ENCODE results near the gene RNF11. TPM values are rescaled to one million over a fixed set of nuclear protein-coding genes. Genes with fewer than 3 reads are reported as not detected.
"Not testable (repeated sequence)": the region's sequence is repeated elsewhere in the genome, so short reads cannot be mapped to it uniquely, and the experiment has no call there.

Gene RNF11
- total RNA-seq, 1 experiment from 2014 or later = 67.5 TPM

- no peak for DNase-seq (ENCODE audit: low spot score)
- Histone ChIP-seq H3K36me3 (ENCODE audit: insufficient read depth, low read length, poor library complexity, severe bottlenecking) (no peaks in the 10 kb centered on the region), H3K27me3 (replicated peaks; ENCODE audit: insufficient read depth, low read depth, low read length, poor library complexity) (no peaks in the 10 kb centered on the region), H3K4me3 (ENCODE audit: low read depth, low read length, poor library complexity, severe bottlenecking) (no peak overlapping the region), H3K4me1 (ENCODE audit: insufficient read depth, low read length, poor library complexity, severe bottlenecking) (no peaks in the 10 kb centered on the region), H3K27ac (ENCODE audit: low read depth, low read length, poor library complexity, severe bottlenecking) (no peak overlapping the region), H3K9me3 (ENCODE audit: low read depth, low read length, poor library complexity, severe bottlenecking) (no peaks in the 10 kb centered on the region)
- CTCF ChIA-PET = no interaction called here
- intact Hi-C loops (cut with micrococcal nuclease; ENCODE audit: unreplicated experiment) = no loop called here
- TF ChIP-seq EZH2 (IDR thresholded peaks at IDR 0.05; ENCODE audit: borderline replicate concordance, low read depth, low read length, poor library complexity, severe bottlenecking) = no peak
- no peak for TF ChIP-seq CTCF (conservative IDR thresholded peaks at IDR 0.05; ENCODE audit: low read depth, low read length)
- POLR2A ChIA-PET (ENCODE audit: low non-redundant PET) = interaction anchor here (0.7 kb wide), 1 partner anchor 1125 kb away, joined by 6 read pairs; no protein-coding TSS in a partner anchor
- no TSS peak for BruUV-seq (replicated peaks)
Measured at GRCh38 chr1:51224255-51224654, 11.8 kb upstream of the RNF11 start.

GRCh38 chr1:51227231-51227960 is 8.7 kb upstream of the RNF11 start:
- POLR2A ChIA-PET (ENCODE audit: low non-redundant PET); intact Hi-C loops (cut with micrococcal nuclease; ENCODE audit: unreplicated experiment): not testable (repeated sequence)

GRCh38 chr1:51228471-51228870 is 7.6 kb upstream of the RNF11 start:
- H3K27me3 ChIP-seq (replicated peaks; ENCODE audit: insufficient read depth, low read depth, low read length, poor library complexity); H3K27ac ChIP-seq (ENCODE audit: low read depth, low read length, poor library complexity, severe bottlenecking); BruUV-seq (replicated peaks); H3K4me1 ChIP-seq (ENCODE audit: insufficient read depth, low read length, poor library complexity, severe bottlenecking); H3K4me3 ChIP-seq (ENCODE audit: low read depth, low read length, poor library complexity, severe bottlenecking); H3K36me3 ChIP-seq (ENCODE audit: insufficient read depth, low read length, poor library complexity, severe bottlenecking); intact Hi-C loops (cut with micrococcal nuclease; ENCODE audit: unreplicated experiment); H3K9me3 ChIP-seq (ENCODE audit: low read depth, low read length, poor library complexity, severe bottlenecking); CTCF ChIA-PET; DNase-seq (ENCODE audit: low spot score); POLR2A ChIA-PET (ENCODE audit: low non-redundant PET): not testable (repeated sequence)

More at GRCh38 chr1:51227231-51227960, 8.7 kb upstream of the RNF11 start:
- H3K27me3 ChIP-seq (replicated peaks; ENCODE audit: insufficient read depth, low read depth, low read length, poor library complexity); H3K4me1 ChIP-seq (ENCODE audit: insufficient read depth, low read length, poor library complexity, severe bottlenecking); DNase-seq (ENCODE audit: low spot score); CTCF ChIA-PET; H3K4me3 ChIP-seq (ENCODE audit: low read depth, low read length, poor library complexity, severe bottlenecking); H3K27ac ChIP-seq (ENCODE audit: low read depth, low read length, poor library complexity, severe bottlenecking); H3K36me3 ChIP-seq (ENCODE audit: insufficient read depth, low read length, poor library complexity, severe bottlenecking); BruUV-seq (replicated peaks); H3K9me3 ChIP-seq (ENCODE audit: low read depth, low read length, poor library complexity, severe bottlenecking): not testable (repeated sequence)

GRCh38 chr1:51230501-51231078 is 5.5 kb upstream of the RNF11 start:
- H3K4me3 ChIP-seq (ENCODE audit: low read depth, low read length, poor library complexity, severe bottlenecking) = no peak overlapping the region
- TF ChIP-seq CTCF (conservative IDR thresholded peaks at IDR 0.05; ENCODE audit: low read depth, low read length) (no peak), EZH2 (IDR thresholded peaks at IDR 0.05; ENCODE audit: borderline replicate concordance, low read depth, low read length, poor library complexity, severe bottlenecking) (no peak)
- POLR2A ChIA-PET (ENCODE audit: low non-redundant PET) = no interaction called here
- H3K9me3 ChIP-seq (ENCODE audit: low read depth, low read length, poor library complexity, severe bottlenecking) = no peaks in the 10 kb centered on the region
- no peak overlapping the region for H3K27ac ChIP-seq (ENCODE audit: low read depth, low read length, poor library complexity, severe bottlenecking)
- CTCF ChIA-PET = interaction anchor here (0.6 kb wide), 1 partner anchor 66 kb away, joined by 4 read pairs; no protein-coding TSS in a partner anchor
- no peaks in the 10 kb centered on the region for H3K27me3 ChIP-seq (replicated peaks; ENCODE audit: insufficient read depth, low read depth, low read length, poor library complexity)
- H3K4me1 ChIP-seq (ENCODE audit: insufficient read depth, low read length, poor library complexity, severe bottlenecking) = peaks cover 11% of the 10 kb centered on the region
- BruUV-seq (replicated peaks) = no TSS peak
- intact Hi-C loops (cut with micrococcal nuclease; ENCODE audit: unreplicated experiment) = no loop called here
- DNase-seq (ENCODE audit: low spot score) = no peak
- no peaks in the 10 kb centered on the region for H3K36me3 ChIP-seq (ENCODE audit: insufficient read depth, low read length, poor library complexity, severe bottlenecking)
